ENCODE measurements around the gene ZNF804A. TPM values are rescaled to one million over a fixed set of nuclear protein-coding genes. Genes with fewer than 3 reads are reported as not detected.

Gene ZNF804A
- total RNA-seq, 4 donors from 2014 or later = 0.05 to 0.10 TPM; not detected in 2

DNA sequence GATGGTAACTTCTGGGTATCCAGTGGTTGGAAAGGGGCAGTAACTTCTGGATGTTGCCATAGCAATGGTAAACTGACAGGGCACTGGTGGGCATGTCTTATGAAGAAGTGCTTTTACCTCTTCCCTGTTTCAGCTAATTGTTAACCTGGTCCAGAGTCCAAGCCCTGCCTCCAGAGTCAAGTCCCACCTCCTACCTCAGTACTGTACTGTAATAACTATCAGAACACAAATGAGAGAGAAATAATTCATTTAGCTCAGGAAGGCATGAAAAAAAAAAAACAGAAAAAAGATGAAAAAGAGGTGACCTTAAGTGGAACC lies 237.0 kb downstream of the ZNF804A start:
- intact Hi-C loops (cut with DNase I; ENCODE audit: low total_unique reads) = no loop called here
- TF ChIP-seq, protein P1, sequence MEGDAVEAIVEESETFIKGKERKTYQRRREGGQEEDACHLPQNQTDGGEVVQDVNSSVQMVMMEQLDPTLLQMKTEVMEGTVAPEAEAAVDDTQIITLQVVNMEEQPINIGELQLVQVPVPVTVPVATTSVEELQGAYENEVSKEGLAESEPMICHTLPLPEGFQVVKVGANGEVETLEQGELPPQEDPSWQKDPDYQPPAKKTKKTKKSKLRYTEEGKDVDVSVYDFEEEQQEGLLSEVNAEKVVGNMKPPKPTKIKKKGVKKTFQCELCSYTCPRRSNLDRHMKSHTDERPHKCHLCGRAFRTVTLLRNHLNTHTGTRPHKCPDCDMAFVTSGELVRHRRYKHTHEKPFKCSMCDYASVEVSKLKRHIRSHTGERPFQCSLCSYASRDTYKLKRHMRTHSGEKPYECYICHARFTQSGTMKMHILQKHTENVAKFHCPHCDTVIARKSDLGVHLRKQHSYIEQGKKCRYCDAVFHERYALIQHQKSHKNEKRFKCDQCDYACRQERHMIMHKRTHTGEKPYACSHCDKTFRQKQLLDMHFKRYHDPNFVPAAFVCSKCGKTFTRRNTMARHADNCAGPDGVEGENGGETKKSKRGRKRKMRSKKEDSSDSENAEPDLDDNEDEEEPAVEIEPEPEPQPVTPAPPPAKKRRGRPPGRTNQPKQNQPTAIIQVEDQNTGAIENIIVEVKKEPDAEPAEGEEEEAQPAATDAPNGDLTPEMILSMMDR (IDR thresholded peaks at IDR 0.05) = no peak
- TF ChIP-seq POLR2A (IDR thresholded peaks at IDR 0.05) = no peak
- no peak for DNase-seq (ENCODE audit: low spot score in 2 of 2)
- H3K4me3 ChIP-seq (ENCODE audit: low read depth, poor library complexity, severe bottlenecking) = no peak overlapping the region

DNA sequence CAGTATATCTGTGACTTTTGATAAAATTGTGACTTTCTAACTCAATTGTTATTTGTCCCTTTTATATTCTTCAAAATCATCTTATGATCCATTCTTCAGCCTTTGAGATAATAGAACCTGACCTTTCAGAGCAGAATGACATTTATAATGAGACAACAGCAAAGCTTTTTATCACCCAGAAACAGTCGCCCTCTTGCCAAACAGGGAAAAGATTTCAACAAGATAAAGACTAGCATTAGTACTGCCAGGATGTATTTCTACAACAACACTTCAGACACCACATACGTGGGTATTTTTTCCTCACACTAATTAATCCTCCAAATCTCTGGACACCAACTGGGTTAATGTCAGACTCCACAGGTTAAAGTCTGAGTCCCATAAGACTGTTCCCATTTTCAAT lies 249.0 kb downstream of the ZNF804A start:
- TF ChIP-seq, protein P1 (IDR thresholded peaks at IDR 0.05) = no peak
- no peak for TF ChIP-seq POLR2A (IDR thresholded peaks at IDR 0.05)

DNA sequence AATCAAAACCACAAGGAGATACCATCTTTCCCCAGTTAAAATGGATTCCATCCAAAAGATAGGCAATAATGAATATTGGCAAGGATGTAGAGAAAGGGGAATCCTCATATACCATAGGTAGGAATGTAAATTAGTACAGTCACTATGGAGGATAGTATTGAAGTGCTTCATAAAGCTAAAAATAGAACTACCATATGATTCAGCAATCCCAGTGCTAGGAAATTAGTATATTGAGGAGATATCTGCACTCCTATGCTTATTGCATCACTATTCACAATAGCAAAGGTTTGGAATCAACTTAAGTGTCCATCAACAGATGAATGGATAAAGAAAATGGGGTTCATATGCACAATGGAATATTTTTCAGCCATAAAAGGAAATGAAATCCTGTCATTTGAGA lies 251.2 kb downstream of the ZNF804A start:
- H3K4me3 ChIP-seq (ENCODE audit: low read depth, poor library complexity, severe bottlenecking) = no peak overlapping the region
- intact Hi-C loops (cut with DNase I; ENCODE audit: low total_unique reads) = no loop called here
- DNase-seq (ENCODE audit: low spot score in 2 of 2) = no peak
- TF ChIP-seq, protein P1 (IDR thresholded peaks at IDR 0.05) = no peak
- no peak for TF ChIP-seq POLR2A (IDR thresholded peaks at IDR 0.05)

More for the DNA sequence above, 249.0 kb downstream of the ZNF804A start:
- intact Hi-C loops (cut with DNase I; ENCODE audit: low total_unique reads) = no loop called here
- DNase-seq (ENCODE audit: low spot score in 2 of 2) = no peak
- 46 to 47% methylated on average over 2 of the region's 2 CpGs for WGBS, 2 donors
- no peak overlapping the region for H3K4me3 ChIP-seq (ENCODE audit: low read depth, poor library complexity, severe bottlenecking)

DNA sequence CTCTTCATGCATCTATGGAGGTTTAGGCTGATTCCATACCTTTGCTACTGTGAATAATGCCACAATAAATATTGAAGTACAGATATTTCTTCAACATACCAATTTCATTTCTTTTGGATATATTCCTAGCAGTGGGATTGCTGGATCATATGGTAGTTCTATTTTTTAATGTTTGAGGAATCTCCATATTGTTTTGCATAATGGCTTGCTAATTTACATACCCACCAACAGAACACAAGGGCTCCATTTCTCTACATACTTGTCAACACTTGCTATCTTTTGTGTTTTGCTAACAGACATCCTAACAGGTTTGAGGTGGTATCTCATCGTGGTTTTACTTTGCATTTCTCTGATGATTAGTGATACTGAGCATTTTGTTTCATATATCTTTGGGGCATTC lies 253.2 kb downstream of the ZNF804A start:
- intact Hi-C loops (cut with DNase I; ENCODE audit: low total_unique reads) = no loop called here
- no peak for DNase-seq (ENCODE audit: low spot score in 2 of 2)
- TF ChIP-seq, protein P1 (IDR thresholded peaks at IDR 0.05) = no peak
- TF ChIP-seq POLR2A (IDR thresholded peaks at IDR 0.05) = no peak
- H3K4me3 ChIP-seq (ENCODE audit: low read depth, poor library complexity, severe bottlenecking) = no peak overlapping the region
- WGBS, 2 donors = 48 to 74% methylated on average over 1 of the region's 1 CpG

DNA sequence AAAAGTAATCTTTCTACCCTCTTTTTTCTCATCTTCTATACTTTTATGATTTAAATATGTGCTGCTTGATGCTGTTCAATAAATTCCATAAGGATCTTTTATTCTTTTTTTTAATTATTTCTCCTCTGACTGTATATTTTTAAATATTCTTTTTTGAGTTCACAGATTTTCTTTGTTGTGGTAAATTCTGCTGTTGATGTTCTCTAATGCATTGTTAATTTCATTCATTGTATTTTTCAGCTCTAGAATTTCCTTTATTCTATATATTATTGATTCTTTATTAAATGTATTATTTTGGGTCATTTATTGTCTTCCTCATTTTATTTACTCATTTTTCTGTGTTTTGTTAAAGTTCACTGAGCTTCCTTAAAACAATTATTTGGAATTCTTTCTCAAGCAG lies 260.9 kb downstream of the ZNF804A start:
- TF ChIP-seq, protein P1 (IDR thresholded peaks at IDR 0.05) = no peak
- no peak for TF ChIP-seq POLR2A (IDR thresholded peaks at IDR 0.05)
- no peak overlapping the region for H3K4me3 ChIP-seq (ENCODE audit: low read depth, poor library complexity, severe bottlenecking)
- DNase-seq (ENCODE audit: low spot score in 2 of 2) = no peak
- intact Hi-C loops (cut with DNase I; ENCODE audit: low total_unique reads) = no loop called here

DNA sequence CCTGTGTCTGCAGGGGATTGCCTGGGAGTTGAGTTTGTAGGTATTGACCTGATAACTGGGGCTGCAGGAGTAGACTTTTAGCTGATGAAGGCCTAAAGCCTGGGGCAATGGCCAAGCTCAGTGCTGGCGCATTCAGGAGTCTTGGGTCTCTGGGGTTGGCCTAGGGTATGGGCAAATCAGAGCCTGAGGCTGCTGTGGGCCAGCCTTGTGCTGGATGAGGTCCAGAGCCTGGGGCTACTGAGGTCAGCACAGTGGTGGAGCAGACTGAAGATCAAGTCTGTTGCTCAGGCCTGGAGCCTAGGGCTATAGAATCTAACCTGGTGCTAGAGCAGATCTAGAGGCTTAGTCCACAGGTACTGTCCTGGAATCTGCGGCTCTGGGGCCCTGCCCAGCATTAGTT lies 262.4 kb downstream of the ZNF804A start:
- DNase-seq (ENCODE audit: low spot score in 2 of 2) = no peak
- 90 to 100% methylated on average over 2 of the region's 2 CpGs for WGBS, 2 donors
- H3K4me3 ChIP-seq (ENCODE audit: low read depth, poor library complexity, severe bottlenecking) = no peak overlapping the region
- no peak for TF ChIP-seq POLR2A (IDR thresholded peaks at IDR 0.05)
- TF ChIP-seq, protein P1 (IDR thresholded peaks at IDR 0.05) = no peak
- intact Hi-C loops (cut with DNase I; ENCODE audit: low total_unique reads) = no loop called here

Data from lower leg skin (tissue), 4 donors.